ENCODE results near the gene MAEL. TPM values are rescaled to one million over a fixed set of nuclear protein-coding genes. Genes with fewer than 3 reads are reported as not detected.

MAEL gene
- total RNA-seq, 1 experiment from 2014 or later, result not detected

GRCh38 chr1:167054946-167055630, 66.0 kb downstream of the MAEL start (continued):
- TF ChIP-seq, protein P1, sequence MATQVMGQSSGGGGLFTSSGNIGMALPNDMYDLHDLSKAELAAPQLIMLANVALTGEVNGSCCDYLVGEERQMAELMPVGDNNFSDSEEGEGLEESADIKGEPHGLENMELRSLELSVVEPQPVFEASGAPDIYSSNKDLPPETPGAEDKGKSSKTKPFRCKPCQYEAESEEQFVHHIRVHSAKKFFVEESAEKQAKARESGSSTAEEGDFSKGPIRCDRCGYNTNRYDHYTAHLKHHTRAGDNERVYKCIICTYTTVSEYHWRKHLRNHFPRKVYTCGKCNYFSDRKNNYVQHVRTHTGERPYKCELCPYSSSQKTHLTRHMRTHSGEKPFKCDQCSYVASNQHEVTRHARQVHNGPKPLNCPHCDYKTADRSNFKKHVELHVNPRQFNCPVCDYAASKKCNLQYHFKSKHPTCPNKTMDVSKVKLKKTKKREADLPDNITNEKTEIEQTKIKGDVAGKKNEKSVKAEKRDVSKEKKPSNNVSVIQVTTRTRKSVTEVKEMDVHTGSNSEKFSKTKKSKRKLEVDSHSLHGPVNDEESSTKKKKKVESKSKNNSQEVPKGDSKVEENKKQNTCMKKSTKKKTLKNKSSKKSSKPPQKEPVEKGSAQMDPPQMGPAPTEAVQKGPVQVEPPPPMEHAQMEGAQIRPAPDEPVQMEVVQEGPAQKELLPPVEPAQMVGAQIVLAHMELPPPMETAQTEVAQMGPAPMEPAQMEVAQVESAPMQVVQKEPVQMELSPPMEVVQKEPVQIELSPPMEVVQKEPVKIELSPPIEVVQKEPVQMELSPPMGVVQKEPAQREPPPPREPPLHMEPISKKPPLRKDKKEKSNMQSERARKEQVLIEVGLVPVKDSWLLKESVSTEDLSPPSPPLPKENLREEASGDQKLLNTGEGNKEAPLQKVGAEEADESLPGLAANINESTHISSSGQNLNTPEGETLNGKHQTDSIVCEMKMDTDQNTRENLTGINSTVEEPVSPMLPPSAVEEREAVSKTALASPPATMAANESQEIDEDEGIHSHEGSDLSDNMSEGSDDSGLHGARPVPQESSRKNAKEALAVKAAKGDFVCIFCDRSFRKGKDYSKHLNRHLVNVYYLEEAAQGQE (IDR thresholded peaks at IDR 0.05; ENCODE audit: low read depth), result no peak
- no peak for TF ChIP-seq ELF1 (IDR thresholded peaks at IDR 0.05; ENCODE audit: borderline replicate concordance, low read depth)
- no peak for TF ChIP-seq EGR1 (IDR thresholded peaks at IDR 0.05; ENCODE audit: low read depth)

DNA sequence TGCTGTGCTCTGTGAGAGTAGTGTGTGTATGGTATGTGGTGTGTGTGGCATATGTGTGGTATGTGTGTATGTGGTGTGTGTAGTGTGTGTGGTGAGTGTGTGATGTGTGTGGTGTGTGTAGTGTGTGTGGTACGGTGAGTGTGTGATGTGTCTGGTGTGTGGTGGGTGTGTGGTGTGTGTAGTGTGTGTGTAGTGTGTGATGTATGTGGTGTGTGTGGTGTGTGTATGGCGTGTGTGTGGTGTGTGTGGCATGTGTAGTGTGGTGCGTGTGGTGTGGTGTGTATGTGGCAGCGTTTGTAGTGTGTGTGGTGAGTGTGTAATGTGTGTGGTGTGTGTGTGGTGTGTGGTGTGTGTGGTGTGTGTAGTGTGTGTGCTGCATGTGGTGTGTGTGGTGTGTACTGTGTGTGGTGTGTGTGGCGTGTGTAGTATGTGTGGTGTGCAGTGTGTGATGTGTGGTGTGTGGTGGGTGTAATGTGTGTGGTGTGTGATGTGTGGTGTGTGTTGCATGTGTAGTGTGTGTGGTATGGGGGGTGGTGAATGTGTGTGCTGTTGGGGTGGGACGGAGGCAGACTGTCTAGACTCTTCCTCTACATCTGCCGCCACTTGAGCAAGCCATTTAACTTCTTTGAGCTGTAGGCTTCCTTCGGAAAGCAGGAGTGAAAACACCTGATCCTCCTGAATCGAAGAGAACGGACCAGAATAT, 67.6 kb downstream of the MAEL start:
- ChIA-PET POLR2A (interaction anchor here (1.2 to 1.8 kb wide), 2 partner anchors 146 to 148 kb away, joined by 6 to 7 read pairs; no protein-coding TSS in a partner anchor), RAD21 (ENCODE audit: low non-redundant PET in 1 of 2, low total read pairs in 2 of 2, uncharacterized antibody in 2 of 2, unreplicated experiment in 2 of 2) (interaction anchor here (0.8 to 4.5 kb wide), 3 partner anchors 104 to 147 kb away, joined by 4 to 69 read pairs (median 18); no protein-coding TSS in a partner anchor), CTCF (interaction anchor here (1.0 to 8.4 kb wide), 8 partner anchors 141 to 1663 kb away, joined by 3 to 324 read pairs (median 4); no protein-coding TSS in a partner anchor)
- DNase-seq (ENCODE audit: low read depth, low spot score), result no peak
- Histone ChIP-seq H4K20me1 (ENCODE audit: insufficient read depth) (no peaks in the 10 kb centered on the region), H3K4me2 (ENCODE audit: low read length) (peak overlapping the region; percentile 24; the same call in 1 of the 2 replicates), H3K9ac (ENCODE audit: low read length) (no peak overlapping the region), H2AFZ (ENCODE audit: low read depth, low read length, poor library complexity, severe bottlenecking) (peak overlapping the region; percentile 72), H3K9me2 (ENCODE audit: insufficient read depth) (no peaks in the 10 kb centered on the region), H3K4me3 (replicated peaks in 1 of 2; ENCODE audit: low read depth in 1 of 2, low read length in 2 of 2) (no peak overlapping the region), H3K79me2 (ENCODE audit: insufficient read depth, low read length) (no peaks in the 10 kb centered on the region), H3K27ac (ENCODE audit: low read depth, low read length) (no peak overlapping the region), H3K9me3 (ENCODE audit: control insufficient read depth in 1 of 2, insufficient read depth in 1 of 2, low read depth in 1 of 2, low read length in 2 of 2) (no peaks in the 10 kb centered on the region), H3K27me3 (ENCODE audit: insufficient read depth, low read length) (no peaks in the 10 kb centered on the region), H3K4me1 (ENCODE audit: control insufficient read depth in 1 of 2, insufficient read depth in 2 of 2, low read length in 2 of 2) (peaks cover 3 to 22% of the 10 kb centered on the region in 2 experiments; a peak in 3 of 4 replicates), H3K36me3 (ENCODE audit: control insufficient read depth in 1 of 2, insufficient read depth in 2 of 2, low read length in 2 of 2) (no peaks in the 10 kb centered on the region)
- intact Hi-C loops (cut with micrococcal nuclease), result loop anchor here (5.0 kb wide), 2 partner anchors 579 to 1129 kb away; no protein-coding TSS in a partner anchor
- BruUV-seq (replicated peaks), result no TSS peak
- ATAC-seq, result no peak; the same call in 1 of the 2 replicates
- TF ChIP-seq EZH2 (IDR thresholded peaks at IDR 0.05) (no peak), YY1 (IDR thresholded peaks at IDR 0.05; ENCODE audit: extremely low read depth, insufficient replicate concordance, low read depth, low read length) (no peak), FOSL1 (IDR thresholded peaks at IDR 0.05; ENCODE audit: low read depth) (no peak), ZNF274 (IDR thresholded peaks at IDR 0.05; ENCODE audit: low read depth, low read length) (no peak), SP1 (IDR thresholded peaks at IDR 0.05; ENCODE audit: low read depth) (no peak), TCF7L2 (IDR thresholded peaks at IDR 0.05; ENCODE audit: borderline replicate concordance, extremely low read depth, insufficient read depth, insufficient read length) (no peak), RAD21 (IDR thresholded peaks at IDR 0.05; ENCODE audit: low read depth) (no peak)
- TF ChIP-seq, protein P2, sequence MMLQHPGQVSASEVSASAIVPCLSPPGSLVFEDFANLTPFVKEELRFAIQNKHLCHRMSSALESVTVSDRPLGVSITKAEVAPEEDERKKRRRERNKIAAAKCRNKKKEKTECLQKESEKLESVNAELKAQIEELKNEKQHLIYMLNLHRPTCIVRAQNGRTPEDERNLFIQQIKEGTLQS (IDR thresholded peaks at IDR 0.05), result no peak
- TF ChIP-seq, protein P3, sequence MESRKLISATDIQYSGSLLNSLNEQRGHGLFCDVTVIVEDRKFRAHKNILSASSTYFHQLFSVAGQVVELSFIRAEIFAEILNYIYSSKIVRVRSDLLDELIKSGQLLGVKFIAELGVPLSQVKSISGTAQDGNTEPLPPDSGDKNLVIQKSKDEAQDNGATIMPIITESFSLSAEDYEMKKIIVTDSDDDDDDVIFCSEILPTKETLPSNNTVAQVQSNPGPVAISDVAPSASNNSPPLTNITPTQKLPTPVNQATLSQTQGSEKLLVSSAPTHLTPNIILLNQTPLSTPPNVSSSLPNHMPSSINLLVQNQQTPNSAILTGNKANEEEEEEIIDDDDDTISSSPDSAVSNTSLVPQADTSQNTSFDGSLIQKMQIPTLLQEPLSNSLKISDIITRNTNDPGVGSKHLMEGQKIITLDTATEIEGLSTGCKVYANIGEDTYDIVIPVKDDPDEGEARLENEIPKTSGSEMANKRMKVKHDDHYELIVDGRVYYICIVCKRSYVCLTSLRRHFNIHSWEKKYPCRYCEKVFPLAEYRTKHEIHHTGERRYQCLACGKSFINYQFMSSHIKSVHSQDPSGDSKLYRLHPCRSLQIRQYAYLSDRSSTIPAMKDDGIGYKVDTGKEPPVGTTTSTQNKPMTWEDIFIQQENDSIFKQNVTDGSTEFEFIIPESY (IDR thresholded peaks at IDR 0.05; ENCODE audit: extremely low read depth, insufficient replicate concordance, low read length), result no peak
